ENCODE data around the gene AXIN2.

AXIN2 gene

GRCh38 chr17:65523853-65524664 lies 37.4 kb downstream of the AXIN2 start:
- H3K27me3 ChIP-seq (ENCODE audit: insufficient read depth, poor library complexity, severe bottlenecking), result no peaks in the 10 kb centered on the region
- no peak overlapping the region for H3K27ac ChIP-seq (replicated peaks)
- H3K4me3 ChIP-seq (replicated peaks; ENCODE audit: insufficient read depth, low read length), result no peak overlapping the region
- no peak for DNase-seq (ENCODE audit: low read depth in 1 of 2, low spot score in 1 of 2)
- TF ChIP-seq CTCF (IDR thresholded peaks at IDR 0.05; ENCODE audit: insufficient read depth, low read length), result no peak
- TF ChIP-seq GABPA (IDR thresholded peaks at IDR 0.05; ENCODE audit: low read depth), result no peak
- TF ChIP-seq REST (IDR thresholded peaks at IDR 0.05; ENCODE audit: insufficient replicate concordance, low read depth), result no peak
- no peak for TF ChIP-seq POLR2AphosphoS5 (IDR thresholded peaks at IDR 0.05; ENCODE audit: low read depth)
- TF ChIP-seq SPI1 (IDR thresholded peaks at IDR 0.05; ENCODE audit: borderline replicate concordance, low read depth), result no peak

GRCh38 chr17:65523411-65523810 lies 38.0 kb downstream of the AXIN2 start:
- no peak overlapping the region for H3K4me3 ChIP-seq (replicated peaks; ENCODE audit: insufficient read depth, low read length)
- H3K27me3 ChIP-seq (ENCODE audit: insufficient read depth, poor library complexity, severe bottlenecking), result no peaks in the 10 kb centered on the region
- no peak for DNase-seq (ENCODE audit: low read depth in 1 of 2, low spot score in 1 of 2)
- TF ChIP-seq SPI1 (IDR thresholded peaks at IDR 0.05; ENCODE audit: borderline replicate concordance, low read depth) (no peak), GABPA (IDR thresholded peaks at IDR 0.05; ENCODE audit: low read depth) (no peak), REST (IDR thresholded peaks at IDR 0.05; ENCODE audit: insufficient replicate concordance, low read depth) (no peak), CTCF (IDR thresholded peaks at IDR 0.05; ENCODE audit: insufficient read depth, low read length) (no peak), POLR2AphosphoS5 (IDR thresholded peaks at IDR 0.05; ENCODE audit: low read depth) (no peak)
- H3K27ac ChIP-seq (replicated peaks), result no peak overlapping the region

- H3K4me3 ChIP-seq (replicated peaks; ENCODE audit: insufficient read depth, low read length), result no peak overlapping the region
- TF ChIP-seq POLR2AphosphoS5 (IDR thresholded peaks at IDR 0.05; ENCODE audit: low read depth) (no peak), GABPA (IDR thresholded peaks at IDR 0.05; ENCODE audit: low read depth) (no peak), CTCF (IDR thresholded peaks at IDR 0.05; ENCODE audit: insufficient read depth, low read length) (no peak), SPI1 (IDR thresholded peaks at IDR 0.05; ENCODE audit: borderline replicate concordance, low read depth) (no peak)
- H3K27ac ChIP-seq (replicated peaks), result no peak overlapping the region
- no peak for DNase-seq (ENCODE audit: low read depth in 1 of 2, low spot score in 1 of 2)
- no peaks in the 10 kb centered on the region for H3K27me3 ChIP-seq (ENCODE audit: insufficient read depth, poor library complexity, severe bottlenecking)
Observed at GRCh38 chr17:65522751-65523404, 38.6 kb downstream of the AXIN2 start.
